ENCODE measurements around the gene SPPL3. TPM values are rescaled to one million over a fixed set of nuclear protein-coding genes. Genes with fewer than 3 reads are reported as not detected.

SPPL3 gene
- total and polyA plus RNA-seq, 2 donors from 2014 or later: 23.8 to 51.9 TPM

- Histone ChIP-seq H3K27me3 (ENCODE audit: control insufficient read depth, insufficient read depth, low read length) (no peaks in the 10 kb centered on the region), H3K4me1 (ENCODE audit: control insufficient read depth in 2 of 3, insufficient read depth in 2 of 3, low read depth in 1 of 3, low read length in 3 of 3) (no peaks in the 10 kb centered on the region), H3K27ac (ENCODE audit: low read depth in 2 of 2, low read length in 2 of 2) (no peak overlapping the region), H3K9ac (ENCODE audit: low read length in 3 of 3) (no peak overlapping the region), H3K4me3 (ENCODE audit: low read length in 3 of 3) (no peak overlapping the region), H3K36me3 (ENCODE audit: control insufficient read depth in 2 of 3, insufficient read depth in 3 of 3, low read length in 3 of 3) (no peaks in the 10 kb centered on the region), H3K9me3 (ENCODE audit: control insufficient read depth in 2 of 3, insufficient read depth in 1 of 3, low read length in 3 of 3) (no peaks in the 10 kb centered on the region)
- intact Hi-C loops (cut with DNase I): no loop called here
- no peak for TF ChIP-seq CTCF (IDR thresholded peaks at IDR 0.05; ENCODE audit: borderline replicate concordance, extremely low read depth, insufficient read depth)
- FAIRE-seq (no peak), DNase-seq (no peak)
Measured at GRCh38 chr12:120925740-120926563, 21.8 kb upstream of the SPPL3 start.

- DNase-seq (no peak), FAIRE-seq (no peak)
- H3K36me3 ChIP-seq (ENCODE audit: control insufficient read depth in 2 of 3, insufficient read depth in 3 of 3, low read length in 3 of 3): no peaks in the 10 kb centered on the region
- no peak overlapping the region for H3K27ac ChIP-seq (ENCODE audit: low read depth in 2 of 2, low read length in 2 of 2)
- H3K27me3 ChIP-seq (ENCODE audit: control insufficient read depth, insufficient read depth, low read length): no peaks in the 10 kb centered on the region
- intact Hi-C loops (cut with DNase I): no loop called here
- TF ChIP-seq CTCF (IDR thresholded peaks at IDR 0.05; ENCODE audit: borderline replicate concordance, extremely low read depth, insufficient read depth): no peak
- H3K9me3 ChIP-seq (ENCODE audit: control insufficient read depth in 2 of 3, insufficient read depth in 1 of 3, low read length in 3 of 3): peaks cover 0 to 5% (median 0%) of the 10 kb centered on the region in 3 donors
- no peaks in the 10 kb centered on the region for H3K4me1 ChIP-seq (ENCODE audit: control insufficient read depth in 2 of 3, insufficient read depth in 2 of 3, low read depth in 1 of 3, low read length in 3 of 3)
- H3K9ac ChIP-seq (ENCODE audit: low read length in 3 of 3): no peak overlapping the region
- H3K4me3 ChIP-seq (ENCODE audit: low read length in 3 of 3): no peak overlapping the region
Measured at GRCh38 chr12:120922279-120922678, 18.1 kb upstream of the SPPL3 start.

GRCh38 chr12:120921637-120922036, 17.5 kb upstream of the SPPL3 start:
- H3K36me3 ChIP-seq (ENCODE audit: control insufficient read depth in 2 of 3, insufficient read depth in 3 of 3, low read length in 3 of 3): no peaks in the 10 kb centered on the region
- no peak overlapping the region for H3K27ac ChIP-seq (ENCODE audit: low read depth in 2 of 2, low read length in 2 of 2)
- DNase-seq (no peak), FAIRE-seq (no peak)
- H3K4me1 ChIP-seq (ENCODE audit: control insufficient read depth in 2 of 3, insufficient read depth in 2 of 3, low read depth in 1 of 3, low read length in 3 of 3): no peaks in the 10 kb centered on the region
- H3K9me3 ChIP-seq (ENCODE audit: control insufficient read depth in 2 of 3, insufficient read depth in 1 of 3, low read length in 3 of 3): peaks cover 0 to 5% (median 0%) of the 10 kb centered on the region in 3 donors
- H3K27me3 ChIP-seq (ENCODE audit: control insufficient read depth, insufficient read depth, low read length): no peaks in the 10 kb centered on the region
- H3K4me3 ChIP-seq (ENCODE audit: low read length in 3 of 3): no peak overlapping the region
- no peak for TF ChIP-seq CTCF (IDR thresholded peaks at IDR 0.05; ENCODE audit: borderline replicate concordance, extremely low read depth, insufficient read depth)
- intact Hi-C loops (cut with DNase I): no loop called here
- H3K9ac ChIP-seq (ENCODE audit: low read length in 3 of 3): no peak overlapping the region

All from kidney (tissue), 14 donors.